Fibroblast of skin of abdomen (primary cell): ENCODE data around the gene TIMM29. TPM values are rescaled to one million over a fixed set of nuclear protein-coding genes. Genes with fewer than 3 reads are reported as not detected.

Source experiments
- DNase-seq: peaks from one replicate; pipeline ENCODE4 v3.0.0-alpha.2; 2013
- polyA plus RNA-seq, 2 experiments: library from polyadenylated mRNA; unstranded; fragments of 120-200 nt; gene quantifications; one replicate each; pipeline ENCODE4 v1.2.1, GENCODE V29; 2013; ENCODE audit not compliant: insufficient read length in 2 of 2

The TIMM29 gene
- 19.5 TPM for polyA plus RNA-seq (2013, experiment 1 of 2; ENCODE audit: insufficient read length)
- polyA plus RNA-seq (2013, experiment 2 of 2; ENCODE audit: insufficient read length): 18.0 TPM

GRCh38 chr19:10928563-10929401 is at the start of gene TIMM29, which contains the start of gene YIPF2:
TIMM29 (plus strand) TSS chr19:10928811; CDS start chr19:10928823, 12 bp downstream.
YIPF2 (minus strand) TSS chr19:10928639; CDS start chr19:10928410, 229 bp downstream.
- peak; percentile 99 for DNase-seq

GRCh38 chr19:10881403-10882107 is 47.1 kb upstream of the TIMM29 start:
- DNase-seq: no peak

- DNase-seq: no peak
These were observed 46.5 kb upstream of the TIMM29 start for GRCh38 chr19:10882108-10882457.

DNA sequence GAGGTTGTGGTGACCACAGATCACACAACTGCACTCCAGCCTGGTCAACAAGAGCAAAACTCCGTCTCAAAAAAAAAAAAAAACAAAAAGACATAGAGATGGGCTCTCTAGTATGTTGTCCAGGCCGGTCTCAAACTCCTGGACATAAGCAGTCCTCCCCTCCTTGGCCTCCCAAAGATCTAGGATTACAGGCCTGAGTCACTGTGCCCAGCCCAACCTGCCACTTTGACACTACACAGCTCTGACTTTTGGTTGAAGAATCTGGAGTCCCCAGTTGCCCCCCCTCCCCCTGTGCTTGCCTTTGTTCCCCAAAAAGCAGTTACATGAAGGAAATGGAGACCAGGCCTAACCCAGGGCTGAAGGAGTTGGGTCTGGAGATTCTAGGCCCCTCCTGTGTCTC is 44.3 kb upstream of the TIMM29 start:
- peak; percentile 70 for DNase-seq

GRCh38 chr19:10885201-10886169 is 43.1 kb upstream of the TIMM29 start:
- DNase-seq: peak; percentile 37

DNA sequence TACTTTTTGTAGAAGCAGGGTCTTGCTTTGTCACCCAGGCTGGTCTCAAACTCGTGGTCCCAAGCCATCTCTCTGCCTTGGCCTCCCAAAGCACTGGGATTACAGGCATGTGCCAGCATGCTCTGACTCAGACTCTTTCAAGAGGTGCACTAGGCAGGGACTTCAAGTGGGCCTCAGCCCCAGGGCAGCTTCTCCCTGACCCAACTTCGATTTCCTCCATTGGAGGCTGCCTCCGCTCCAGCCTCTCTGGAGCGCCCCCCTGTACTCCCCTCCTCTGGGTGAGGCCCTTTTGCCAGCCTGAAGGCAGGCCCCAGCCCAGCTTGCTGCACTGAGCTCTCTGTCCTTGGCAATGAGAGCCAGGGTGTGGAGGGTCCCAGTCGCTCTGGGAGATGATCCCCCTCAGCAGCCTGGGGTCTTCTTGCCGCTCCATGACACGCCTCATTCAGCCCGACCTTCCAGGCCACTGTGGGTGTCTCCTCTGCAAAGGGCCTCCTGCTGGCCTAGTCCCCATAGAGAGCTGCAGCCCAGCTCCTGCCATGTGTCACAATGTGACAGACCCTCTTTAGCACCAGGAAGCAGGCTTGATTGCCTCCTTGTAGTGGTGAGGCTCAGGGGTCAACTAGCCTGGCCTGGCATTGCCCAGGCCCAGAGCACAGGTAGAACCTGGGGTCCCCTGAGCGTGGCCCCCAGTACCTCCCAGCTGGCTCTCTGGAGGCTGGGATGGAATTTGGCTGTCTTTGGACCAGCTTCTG is 40.8 kb upstream of the TIMM29 start:
- DNase-seq: no peak

GRCh38 chr19:10888421-10888866 is 40.2 kb upstream of the TIMM29 start:
- no peak for DNase-seq

DNA sequence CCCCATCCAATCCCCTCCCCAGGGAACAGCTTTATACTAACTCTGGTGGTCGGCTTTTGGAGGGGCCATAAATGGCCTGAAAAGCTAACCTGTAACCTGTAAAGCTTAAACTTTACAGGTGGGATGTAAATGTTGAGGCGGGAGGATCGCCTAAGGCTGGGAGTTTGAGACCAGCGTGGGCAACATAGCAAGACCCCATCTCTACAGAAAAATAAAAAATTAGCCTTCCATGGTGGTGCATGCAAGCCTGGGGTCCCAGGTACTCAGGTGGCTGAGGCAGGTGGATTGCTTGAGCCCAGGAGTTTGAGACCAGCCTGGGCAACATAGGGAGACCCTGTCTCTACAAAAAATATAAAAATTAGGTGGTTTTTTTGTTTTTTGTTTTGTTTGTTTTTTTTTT is 38.7 kb upstream of the TIMM29 start:
- DNase-seq: no peak

DNA sequence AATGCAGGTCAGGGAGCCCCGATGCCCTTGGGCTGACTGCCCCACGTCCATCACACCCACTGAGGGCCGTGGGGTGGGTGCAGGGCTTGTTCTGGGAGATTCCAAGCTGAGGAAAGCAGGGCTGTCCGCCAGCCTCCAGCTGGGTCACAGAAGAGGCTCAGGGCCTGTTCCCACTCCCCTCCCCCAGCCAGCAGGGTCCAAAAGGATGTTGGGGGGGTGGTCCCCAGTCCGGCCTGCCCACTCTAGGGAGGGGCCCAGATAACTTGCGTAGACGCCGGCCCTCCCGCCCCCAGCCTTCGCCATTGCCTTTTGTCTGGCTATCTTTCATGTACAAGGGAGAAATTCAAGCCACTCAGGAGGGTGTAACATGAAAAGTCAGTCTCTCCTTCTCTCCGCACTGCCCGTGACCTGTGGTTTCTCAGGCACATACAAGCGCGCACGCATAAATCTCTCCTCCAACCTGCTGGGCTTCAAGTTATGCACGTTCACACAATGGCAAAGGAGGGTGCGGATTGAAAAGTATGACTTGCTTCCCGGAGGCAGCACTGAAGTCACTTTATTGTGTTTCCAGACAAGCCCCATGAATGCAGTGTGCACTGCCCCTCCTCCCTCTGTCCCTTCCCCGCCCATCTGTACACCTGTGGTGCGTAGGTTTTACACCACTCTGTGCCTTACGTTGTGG is 37.1 kb upstream of the TIMM29 start:
- DNase-seq: no peak

DNA sequence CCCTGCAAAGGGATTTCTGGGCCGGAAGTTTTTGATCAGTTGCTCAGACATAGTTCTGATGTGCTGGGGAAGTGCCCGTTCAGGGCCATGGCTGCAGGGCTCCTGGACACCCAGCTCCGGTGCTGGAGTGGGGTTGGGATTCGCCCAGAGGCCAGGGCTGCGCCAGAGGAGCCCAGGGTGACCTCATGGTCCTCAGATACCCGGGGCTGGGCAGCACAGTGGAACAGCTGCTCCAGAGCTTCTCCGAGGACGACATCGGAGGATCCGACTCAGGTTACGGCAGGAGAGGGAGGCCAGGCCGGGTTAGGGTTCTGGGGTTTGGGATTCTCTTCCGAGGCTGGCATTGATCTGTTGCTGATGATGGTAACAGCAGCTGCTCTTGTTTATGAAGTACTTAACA is 36.4 kb upstream of the TIMM29 start:
- no peak for DNase-seq

- no peak for DNase-seq
These were observed 33.7 kb upstream of the TIMM29 start for GRCh38 chr19:10894911-10895213.

GRCh38 chr19:10895363-10895762 is 33.2 kb upstream of the TIMM29 start:
- DNase-seq: no peak

DNA sequence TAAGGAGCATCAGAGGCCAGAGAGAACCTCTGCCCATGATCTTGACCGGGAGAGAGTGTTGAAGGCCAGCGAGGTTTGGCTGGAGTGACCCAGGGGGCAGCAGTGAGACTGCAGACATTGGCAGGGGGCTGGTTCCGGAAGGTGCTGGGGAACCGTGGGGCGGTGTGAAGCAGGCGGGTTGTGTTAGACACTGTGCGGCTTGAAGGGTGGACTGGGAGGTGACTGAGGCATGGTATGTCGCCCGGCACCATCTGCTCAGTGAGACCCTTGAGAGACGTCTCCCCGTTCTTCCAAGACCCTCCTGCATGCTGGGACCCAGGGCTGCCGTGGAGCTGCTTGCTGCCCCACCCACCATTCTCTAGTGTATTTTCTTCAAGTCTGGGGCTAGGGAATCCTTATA is 32.7 kb upstream of the TIMM29 start:
- no peak for DNase-seq

GRCh38 chr19:10896851-10897526 is 31.6 kb upstream of the TIMM29 start:
- DNase-seq: no peak

GRCh38 chr19:10898633-10899032 is 30.0 kb upstream of the TIMM29 start:
- no peak for DNase-seq

GRCh38 chr19:10899151-10899653 is 29.4 kb upstream of the TIMM29 start:
- no peak for DNase-seq

DNA sequence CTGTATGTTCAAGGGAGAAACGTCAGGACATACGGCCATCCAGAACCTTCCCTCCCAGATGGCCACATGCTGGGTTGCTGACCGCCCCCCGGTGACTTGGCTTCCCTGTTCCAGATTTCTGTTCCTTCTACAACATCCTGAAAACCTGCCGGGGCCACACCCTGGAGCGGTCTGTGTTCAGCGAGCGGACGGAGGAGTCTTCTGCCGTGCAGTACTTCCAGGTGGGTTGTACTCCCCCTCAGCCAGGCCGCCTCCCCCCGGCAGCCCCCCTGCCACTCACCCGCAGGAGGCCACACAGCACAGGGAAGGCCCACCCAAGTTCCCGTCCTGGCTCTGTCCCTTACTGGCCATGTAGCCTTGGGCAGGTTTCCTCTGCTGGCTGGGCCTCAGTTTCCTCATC is 20.7 kb upstream of the TIMM29 start:
- no peak for DNase-seq

DNA sequence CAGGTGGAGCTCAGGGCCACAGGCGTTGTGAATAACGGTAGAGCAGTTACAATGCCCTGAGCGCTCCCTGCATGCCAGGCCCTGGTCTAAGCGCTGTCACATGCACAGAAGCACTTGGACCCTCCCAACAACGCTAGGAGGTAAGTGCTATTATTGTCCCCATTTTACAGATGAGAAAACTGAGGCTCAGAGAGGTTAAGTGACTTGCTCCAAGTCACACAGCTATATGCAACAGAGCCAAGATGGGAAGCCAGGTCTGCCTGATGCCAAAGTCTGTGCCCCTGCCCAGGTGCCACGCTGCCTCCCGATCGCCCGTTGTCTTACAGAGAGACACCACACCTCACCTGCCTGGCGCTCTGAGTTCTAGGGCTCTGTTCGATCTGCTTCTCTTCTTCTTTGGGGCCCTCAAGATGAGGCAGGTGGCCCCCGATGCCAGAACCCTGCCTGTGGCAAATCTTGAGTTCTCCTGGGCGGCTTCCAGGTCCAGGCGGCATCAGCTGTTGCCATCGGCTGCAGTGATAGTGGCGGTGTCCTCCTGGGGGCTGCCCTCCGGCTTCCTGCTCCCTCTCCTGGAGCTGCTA is 20.1 kb upstream of the TIMM29 start:
- DNase-seq: no peak

GRCh38 chr19:10911579-10912363 is 16.8 kb upstream of the TIMM29 start:
- DNase-seq: no peak
